ENCODE results near the gene BPIFB3. TPM values are rescaled to one million over a fixed set of nuclear protein-coding genes. Genes with fewer than 3 reads are reported as not detected.

BPIFB3 gene
- polyA plus RNA-seq, 3 donors: not detected

DNA sequence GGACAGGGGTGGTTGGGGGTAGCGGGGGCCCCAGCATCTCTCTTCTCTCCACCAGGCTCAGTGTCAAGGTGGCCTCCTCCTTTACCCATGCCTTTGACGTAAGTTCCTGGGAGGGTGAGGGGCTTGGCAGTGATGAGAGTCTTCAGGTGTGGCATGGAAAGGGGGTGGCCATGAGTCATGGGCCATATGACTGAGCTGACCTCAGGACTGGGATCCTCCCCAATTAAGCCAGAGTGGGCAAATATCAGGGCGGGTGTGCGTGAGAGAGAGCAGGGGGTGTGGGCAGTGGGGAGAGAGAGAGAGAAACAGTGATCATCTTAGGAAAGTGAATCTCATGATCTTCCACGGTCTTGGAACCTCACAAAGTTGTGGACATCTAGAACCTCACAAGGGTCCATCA lies 17.5 kb downstream of the BPIFB3 start:
- TF ChIP-seq, protein P1, sequence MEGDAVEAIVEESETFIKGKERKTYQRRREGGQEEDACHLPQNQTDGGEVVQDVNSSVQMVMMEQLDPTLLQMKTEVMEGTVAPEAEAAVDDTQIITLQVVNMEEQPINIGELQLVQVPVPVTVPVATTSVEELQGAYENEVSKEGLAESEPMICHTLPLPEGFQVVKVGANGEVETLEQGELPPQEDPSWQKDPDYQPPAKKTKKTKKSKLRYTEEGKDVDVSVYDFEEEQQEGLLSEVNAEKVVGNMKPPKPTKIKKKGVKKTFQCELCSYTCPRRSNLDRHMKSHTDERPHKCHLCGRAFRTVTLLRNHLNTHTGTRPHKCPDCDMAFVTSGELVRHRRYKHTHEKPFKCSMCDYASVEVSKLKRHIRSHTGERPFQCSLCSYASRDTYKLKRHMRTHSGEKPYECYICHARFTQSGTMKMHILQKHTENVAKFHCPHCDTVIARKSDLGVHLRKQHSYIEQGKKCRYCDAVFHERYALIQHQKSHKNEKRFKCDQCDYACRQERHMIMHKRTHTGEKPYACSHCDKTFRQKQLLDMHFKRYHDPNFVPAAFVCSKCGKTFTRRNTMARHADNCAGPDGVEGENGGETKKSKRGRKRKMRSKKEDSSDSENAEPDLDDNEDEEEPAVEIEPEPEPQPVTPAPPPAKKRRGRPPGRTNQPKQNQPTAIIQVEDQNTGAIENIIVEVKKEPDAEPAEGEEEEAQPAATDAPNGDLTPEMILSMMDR (IDR thresholded peaks at IDR 0.05): no peak
- Histone ChIP-seq H4K20me1 (ENCODE audit: insufficient read depth, low read length) (no peaks in the 10 kb centered on the region), H3K4me1 (ENCODE audit: control insufficient read depth in 1 of 2, insufficient read depth in 2 of 2, low read length in 2 of 2) (peaks cover 11 to 12% of the 10 kb centered on the region in 2 donors), H3K36me3 (replicated peaks in 1 of 2; ENCODE audit: control insufficient read depth in 1 of 2, insufficient read depth in 2 of 2, low read length in 2 of 2) (no peaks in the 10 kb centered on the region), H3K4me2 (replicated peaks; ENCODE audit: extremely low read depth, low read length, poor library complexity, severe bottlenecking) (no peak overlapping the region), H3K27me3 (ENCODE audit: control insufficient read depth in 2 of 2, insufficient read depth in 2 of 2, low read length in 2 of 2) (no peaks in the 10 kb centered on the region), H3K9ac (ENCODE audit: insufficient read depth, low read length, poor library complexity, severe bottlenecking) (no peak overlapping the region), H3K27ac (ENCODE audit: low read depth in 1 of 2, low read length in 2 of 2) (no peak overlapping the region), H2AFZ (ENCODE audit: insufficient read depth, low read depth, low read length, poor library complexity, severe bottlenecking) (no peak overlapping the region), H3K9me3 (replicated peaks in 1 of 2; ENCODE audit: control insufficient read depth in 1 of 2, insufficient read depth in 1 of 2, low read length in 2 of 2) (no peaks in the 10 kb centered on the region), H3K79me2 (ENCODE audit: insufficient read depth, low read length) (no peaks in the 10 kb centered on the region), H3K4me3 (replicated peaks in 1 of 3; ENCODE audit: low read depth in 2 of 3, low read length in 3 of 3) (no peak overlapping the region)
- Mint-ChIP-seq H3K4me3 (no peak overlapping the region), H3K36me3 (no peaks in the 10 kb centered on the region), H3K27ac (no peak overlapping the region), H3K9me3 (no peaks in the 10 kb centered on the region), H3K4me1 (peaks cover 13% of the 10 kb centered on the region), H3K27me3 (ENCODE audit: low read depth in 3 of 3) (peaks cover 1 to 2% (median 1%) of the 10 kb centered on the region in 3 donors)
- WGBS (ENCODE audit: insufficient coverage): 90% methylated on average over 2 of the region's 5 CpGs
- intact Hi-C loops (cut with micrococcal nuclease): no loop called here
- DNase-seq: no peak

DNA sequence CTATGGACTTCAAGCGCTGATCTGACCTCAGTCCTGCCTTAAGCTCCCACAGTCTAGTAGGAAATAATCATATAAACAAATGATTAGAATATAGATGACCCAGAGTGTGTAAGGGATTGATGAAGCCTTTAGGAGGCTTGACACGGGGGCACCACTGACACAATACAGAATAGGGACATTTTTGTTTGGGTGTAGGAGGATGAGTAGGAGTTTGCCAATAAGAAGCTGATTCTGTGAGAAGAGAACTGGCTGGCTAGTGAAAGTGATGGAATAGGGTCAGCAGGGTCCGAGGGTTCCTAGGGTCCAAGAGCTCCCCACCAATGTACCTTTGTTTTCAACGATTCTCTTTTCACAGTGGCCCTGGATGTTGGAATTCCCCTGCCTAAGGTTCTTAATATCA lies 18.7 kb downstream of the BPIFB3 start:
- no peaks in the 10 kb centered on the region for H3K36me3 ChIP-seq (replicated peaks in 1 of 2; ENCODE audit: control insufficient read depth in 1 of 2, insufficient read depth in 2 of 2, low read length in 2 of 2)
- no peak overlapping the region for H3K4me3 Mint-ChIP-seq
- no peak for DNase-seq
- peaks cover 11% of the 10 kb centered on the region for H3K4me1 Mint-ChIP-seq
- intact Hi-C loops (cut with micrococcal nuclease): no loop called here
- no peak overlapping the region for H3K9ac ChIP-seq (ENCODE audit: insufficient read depth, low read length, poor library complexity, severe bottlenecking)
- H3K27ac ChIP-seq (ENCODE audit: low read depth in 1 of 2, low read length in 2 of 2): no peak overlapping the region
- H3K27ac Mint-ChIP-seq: no peak overlapping the region
- H4K20me1 ChIP-seq (ENCODE audit: insufficient read depth, low read length): no peaks in the 10 kb centered on the region
- H3K4me1 ChIP-seq (ENCODE audit: control insufficient read depth in 1 of 2, insufficient read depth in 2 of 2, low read length in 2 of 2): peaks cover 11% of the 10 kb centered on the region in 2 donors
- H3K4me2 ChIP-seq (replicated peaks; ENCODE audit: extremely low read depth, low read length, poor library complexity, severe bottlenecking): no peak overlapping the region
- no peak overlapping the region for H2AFZ ChIP-seq (ENCODE audit: insufficient read depth, low read depth, low read length, poor library complexity, severe bottlenecking)
- no peaks in the 10 kb centered on the region for H3K9me3 ChIP-seq (replicated peaks in 1 of 2; ENCODE audit: control insufficient read depth in 1 of 2, insufficient read depth in 1 of 2, low read length in 2 of 2)
- H3K9me3 Mint-ChIP-seq: no peaks in the 10 kb centered on the region
- WGBS (ENCODE audit: insufficient coverage): 100% methylated on average over 3 of the region's 4 CpGs
- no peaks in the 10 kb centered on the region for H3K27me3 ChIP-seq (ENCODE audit: control insufficient read depth in 2 of 2, insufficient read depth in 2 of 2, low read length in 2 of 2)
- peaks cover 1 to 4% (median 1%) of the 10 kb centered on the region in 3 donors for H3K27me3 Mint-ChIP-seq (ENCODE audit: low read depth in 3 of 3)
- no peak overlapping the region for H3K4me3 ChIP-seq (replicated peaks in 1 of 3; ENCODE audit: low read depth in 2 of 3, low read length in 3 of 3)
- no peaks in the 10 kb centered on the region for H3K79me2 ChIP-seq (ENCODE audit: insufficient read depth, low read length)
- H3K36me3 Mint-ChIP-seq: no peaks in the 10 kb centered on the region
- TF ChIP-seq, protein P1 (IDR thresholded peaks at IDR 0.05): no peak

Measured in CD14-positive monocyte (primary cell).